GM18505 (cell line): ENCODE results near the gene NCDN.

ENCODE experiments used
- ATAC-seq: cut with Tn5 transposase; IDR thresholded peaks from one replicate; pipeline ENCODE4 v1.9.1; 2021; ENCODE audit not compliant: unreplicated experiment
- POLR2A ChIP-seq: IDR thresholded peaks from 4 replicates; pipeline ENCODE4 v1.6.1; 2011; ENCODE audit warnings: borderline replicate concordance; ENCODE audit not compliant: insufficient read depth, insufficient read length; ENCODE audit errors: extremely low read depth

NCDN gene

DNA sequence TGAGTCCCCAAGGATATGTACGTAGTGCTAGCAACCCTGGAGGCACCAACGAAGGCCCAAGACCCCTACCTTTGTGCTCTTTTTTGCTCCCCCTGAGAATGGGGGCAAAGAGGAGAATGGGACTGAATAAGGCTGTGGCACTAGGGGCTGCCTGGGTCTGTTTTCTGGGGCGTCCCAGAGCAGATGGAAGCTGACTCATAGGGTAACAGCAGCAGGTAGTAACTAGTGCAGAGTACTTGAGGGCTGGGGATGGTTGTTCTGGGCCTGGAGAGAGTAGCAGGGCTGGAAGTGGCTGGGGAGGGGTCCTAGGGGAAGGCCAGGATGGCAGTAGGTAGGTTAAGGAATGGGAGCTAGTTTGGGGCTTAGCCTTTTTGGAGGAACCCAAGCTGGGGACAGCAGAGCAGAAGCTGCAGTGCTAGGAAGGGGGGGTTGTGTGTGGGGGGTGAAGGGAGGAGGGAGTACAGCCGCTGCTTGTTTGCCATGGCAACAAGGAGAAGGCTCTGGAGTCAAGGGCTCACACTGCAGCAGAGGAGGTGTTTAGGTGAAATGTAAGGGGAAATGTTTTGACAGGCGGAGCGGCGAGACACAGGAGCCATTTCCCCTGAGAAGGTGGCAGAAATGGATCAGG, 1.8 kb downstream of the NCDN start:
- no peak for ATAC-seq
- no peak for TF ChIP-seq POLR2A

DNA sequence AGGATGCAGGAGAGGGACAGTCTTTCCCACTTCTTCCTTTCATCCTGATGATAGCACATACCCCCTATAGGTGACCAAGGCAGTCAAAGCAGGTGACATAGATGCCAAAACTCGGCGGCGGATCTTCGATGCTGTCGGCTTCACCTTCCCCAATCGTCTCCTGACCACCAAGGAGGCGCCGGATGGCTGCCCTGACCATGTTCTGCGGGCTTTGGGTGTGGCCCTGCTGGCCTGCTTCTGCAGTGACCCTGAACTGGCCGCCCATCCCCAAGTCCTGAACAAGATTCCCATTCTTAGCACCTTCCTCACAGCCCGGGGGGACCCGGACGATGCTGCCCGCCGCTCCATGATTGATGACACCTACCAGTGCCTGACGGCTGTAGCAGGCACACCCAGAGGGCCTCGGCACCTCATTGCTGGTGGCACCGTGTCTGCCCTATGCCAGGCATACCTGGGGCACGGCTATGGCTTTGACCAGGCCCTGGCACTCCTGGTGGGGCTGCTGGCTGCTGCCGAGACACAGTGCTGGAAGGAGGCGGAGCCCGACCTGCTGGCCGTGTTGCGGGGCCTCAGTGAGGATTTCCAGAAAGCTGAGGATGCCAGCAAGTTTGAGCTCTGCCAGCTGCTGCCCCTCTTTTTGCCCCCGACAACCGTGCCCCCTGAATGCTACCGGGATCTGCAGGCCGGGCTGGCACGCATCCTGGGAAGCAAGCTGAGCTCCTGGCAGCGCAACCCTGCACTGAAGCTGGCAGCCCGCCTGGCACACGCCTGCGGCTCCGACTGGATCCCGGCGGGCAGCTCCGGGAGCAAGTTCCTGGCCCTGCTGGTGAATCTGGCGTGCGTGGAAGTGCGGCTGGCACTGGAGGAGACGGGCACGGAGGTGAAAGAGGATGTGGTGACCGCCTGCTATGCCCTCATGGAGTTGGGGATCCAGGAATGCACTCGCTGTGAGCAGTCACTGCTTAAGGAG, 2.9 kb downstream of the NCDN start:
- ATAC-seq = no peak
- TF ChIP-seq POLR2A = no peak

DNA sequence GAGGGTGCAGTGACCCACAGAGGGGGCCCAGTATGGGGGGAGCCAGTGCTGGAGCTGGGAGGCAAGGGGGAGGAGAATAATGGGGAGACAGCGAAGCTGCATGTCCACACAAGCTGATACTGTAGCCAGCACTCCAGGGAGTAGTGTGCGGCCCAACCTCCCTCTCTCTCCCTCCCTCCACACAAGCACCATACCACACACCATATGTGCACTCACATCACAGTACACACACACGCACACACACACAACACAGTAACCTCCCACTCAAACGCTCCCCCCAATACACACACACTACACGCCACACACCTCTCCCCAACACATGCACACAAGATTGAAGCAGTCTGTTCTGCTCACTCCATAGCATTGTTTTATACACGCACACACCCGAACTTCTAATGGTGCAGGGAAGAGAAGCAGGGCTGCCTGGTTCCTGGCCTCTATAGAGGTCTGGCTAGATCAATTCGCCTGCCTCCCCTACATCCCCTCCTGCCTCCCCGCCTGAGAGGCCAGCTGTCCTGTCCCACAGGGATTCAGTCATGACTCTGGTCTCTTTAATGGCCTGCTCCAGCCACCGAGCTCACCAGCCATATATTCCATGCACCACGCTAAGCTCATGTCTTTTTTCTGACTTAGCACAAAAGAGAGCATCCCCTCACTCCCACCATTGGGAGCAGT, 3.8 kb downstream of the NCDN start:
- no peak for ATAC-seq
- TF ChIP-seq POLR2A = no peak

DNA sequence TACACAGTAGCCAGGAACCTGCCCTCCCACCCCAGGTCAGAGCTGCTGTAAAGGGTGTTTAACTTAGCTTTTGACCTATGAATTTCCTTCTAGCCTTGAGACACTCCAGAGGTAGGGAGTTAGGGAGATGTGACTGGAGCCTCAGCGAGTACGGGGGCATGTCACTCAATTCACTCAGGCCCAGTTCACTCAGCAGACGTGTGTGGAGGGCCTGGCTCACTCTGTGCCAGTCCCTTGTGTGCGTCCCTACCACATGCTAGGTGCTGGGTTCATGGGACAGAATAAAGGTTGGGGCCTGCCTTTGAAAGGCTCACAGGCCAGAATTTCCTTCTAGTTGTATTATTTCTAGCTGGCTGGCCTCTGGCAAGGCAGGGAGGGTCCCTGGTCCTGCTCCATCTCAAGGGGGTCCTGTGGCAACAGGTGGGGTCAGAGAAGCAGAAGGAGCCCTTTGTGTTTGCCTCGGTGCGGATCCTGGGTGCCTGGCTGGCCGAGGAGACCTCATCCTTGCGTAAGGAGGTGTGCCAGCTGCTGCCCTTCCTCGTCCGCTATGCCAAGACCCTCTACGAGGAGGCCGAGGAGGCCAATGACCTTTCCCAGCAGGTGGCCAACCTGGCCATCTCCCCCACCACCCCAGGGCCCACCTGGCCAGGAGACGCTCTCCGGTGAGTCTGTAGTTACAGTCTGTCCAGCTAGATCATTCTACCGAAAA, 4.5 kb downstream of the NCDN start:
- no peak for ATAC-seq
- no peak for TF ChIP-seq POLR2A

DNA sequence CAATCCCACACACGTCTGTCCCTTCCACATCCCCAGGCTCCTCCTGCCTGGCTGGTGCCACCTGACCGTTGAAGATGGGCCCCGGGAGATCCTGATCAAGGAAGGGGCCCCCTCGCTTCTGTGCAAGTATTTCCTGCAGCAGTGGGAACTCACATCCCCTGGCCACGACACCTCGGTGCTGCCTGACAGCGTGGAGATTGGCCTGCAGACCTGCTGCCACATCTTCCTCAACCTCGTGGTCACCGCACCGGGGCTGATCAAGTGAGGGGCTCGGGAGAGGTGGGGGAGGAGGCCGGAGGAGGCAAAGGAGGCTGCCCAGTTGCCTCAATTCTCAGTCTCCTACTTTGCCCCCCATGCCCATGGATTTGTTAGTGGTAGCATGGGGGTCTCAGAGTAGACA, 5.6 kb downstream of the NCDN start:
- no peak for TF ChIP-seq POLR2A
- no peak for ATAC-seq

DNA sequence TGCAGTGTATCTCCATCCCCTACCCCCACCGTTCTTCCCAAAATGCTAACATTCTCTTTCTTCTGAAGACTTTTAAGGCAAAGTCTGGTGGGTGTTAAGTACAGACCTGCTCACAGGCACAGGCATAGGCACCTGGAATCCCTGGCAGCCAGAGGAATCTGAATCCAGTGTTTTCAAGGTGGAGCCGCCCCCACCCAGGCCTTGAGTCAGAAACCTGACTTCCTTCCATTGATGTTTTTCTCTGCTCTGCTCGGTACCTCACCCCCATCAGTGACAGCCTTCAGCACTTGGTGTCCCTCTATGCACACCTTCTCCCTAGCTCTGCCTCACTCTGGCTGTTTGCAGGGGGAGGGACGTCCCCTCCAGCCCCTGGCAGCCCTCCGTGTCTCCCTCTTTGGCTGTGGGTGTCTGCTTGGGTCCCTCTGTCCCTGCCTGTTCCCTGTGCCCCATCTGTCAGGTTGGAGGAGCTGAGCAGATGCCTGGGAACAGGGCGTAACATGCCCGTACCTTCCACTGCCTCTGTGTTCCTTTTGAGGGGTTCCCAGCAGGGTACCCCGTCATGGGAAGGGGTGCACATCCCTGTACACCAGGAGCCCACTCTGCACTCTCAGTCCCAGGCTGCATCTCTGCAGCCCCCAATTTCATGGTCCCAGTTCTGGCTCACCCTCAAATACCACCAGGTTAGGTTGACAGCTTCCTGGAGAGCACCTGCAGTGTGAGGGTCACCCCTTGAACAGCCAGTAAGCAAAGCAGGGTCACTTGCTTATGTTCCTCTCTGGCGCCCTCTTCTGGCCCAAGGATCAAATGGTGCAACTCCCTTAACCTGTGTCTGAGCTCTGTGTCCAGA, 6.7 kb downstream of the NCDN start:
- TF ChIP-seq POLR2A = no peak
- ATAC-seq = no peak

DNA sequence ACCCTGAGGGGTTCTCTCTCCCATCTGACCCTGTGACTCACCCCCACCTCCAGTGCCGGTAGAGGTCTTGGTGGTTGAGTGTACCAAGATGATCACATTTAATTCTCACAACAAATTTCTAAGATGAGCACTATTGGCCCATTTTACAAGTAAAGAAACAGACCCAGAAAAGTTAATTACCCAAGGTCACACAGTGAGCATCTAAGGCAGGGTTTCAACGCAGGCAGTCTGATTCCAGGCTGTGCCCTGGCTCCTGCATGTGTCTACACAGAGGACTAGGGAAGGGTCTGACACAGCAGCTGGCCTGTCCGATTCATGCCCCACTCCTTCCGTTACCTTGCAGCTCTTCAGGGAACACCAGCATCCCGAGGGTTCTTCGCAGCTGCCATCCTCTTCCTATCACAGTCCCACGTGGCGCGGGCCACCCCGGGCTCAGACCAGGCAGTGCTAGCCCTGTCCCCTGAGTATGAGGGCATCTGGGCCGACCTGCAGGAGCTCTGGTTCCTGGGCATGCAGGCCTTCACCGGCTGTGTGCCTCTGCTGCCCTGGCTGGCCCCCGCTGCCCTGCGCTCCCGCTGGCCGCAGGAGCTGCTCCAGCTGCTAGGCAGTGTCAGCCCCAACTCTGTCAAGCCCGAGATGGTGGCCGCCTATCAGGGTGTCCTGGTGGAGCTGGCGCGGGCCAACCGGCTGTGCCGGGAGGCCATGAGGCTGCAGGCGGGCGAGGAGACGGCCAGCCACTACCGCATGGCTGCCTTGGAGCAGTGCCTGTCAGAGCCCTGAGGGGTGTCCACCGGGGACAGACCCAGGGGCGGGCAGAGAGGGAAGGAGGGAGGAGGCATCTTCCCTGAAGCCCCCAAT, 7.5 kb downstream of the NCDN start:
- TF ChIP-seq POLR2A = no peak

DNA sequence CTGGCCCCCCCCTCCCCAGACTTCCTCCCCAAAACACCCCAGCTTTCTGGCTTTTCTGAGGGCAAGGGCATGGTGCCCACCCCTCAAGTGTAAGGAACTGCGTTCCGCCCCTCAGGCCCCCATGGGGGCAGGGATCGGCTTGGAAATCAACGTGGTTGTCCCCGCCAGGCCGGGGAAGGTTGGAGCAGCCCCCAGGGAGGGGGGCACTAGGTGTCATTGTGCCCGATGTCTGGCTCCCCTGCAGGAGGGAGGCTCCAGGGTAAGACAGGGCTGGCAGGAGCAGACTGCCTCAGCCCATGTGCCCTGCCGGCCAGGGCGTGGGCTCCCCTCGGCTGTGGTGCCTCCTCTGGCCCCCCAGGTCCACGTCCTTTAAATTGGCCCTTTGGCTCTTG, 8.1 kb downstream of the NCDN start:
- no peak for ATAC-seq
- TF ChIP-seq POLR2A = no peak

More for the DNA sequence above, 7.5 kb downstream of the NCDN start:
- ATAC-seq = no peak

DNA sequence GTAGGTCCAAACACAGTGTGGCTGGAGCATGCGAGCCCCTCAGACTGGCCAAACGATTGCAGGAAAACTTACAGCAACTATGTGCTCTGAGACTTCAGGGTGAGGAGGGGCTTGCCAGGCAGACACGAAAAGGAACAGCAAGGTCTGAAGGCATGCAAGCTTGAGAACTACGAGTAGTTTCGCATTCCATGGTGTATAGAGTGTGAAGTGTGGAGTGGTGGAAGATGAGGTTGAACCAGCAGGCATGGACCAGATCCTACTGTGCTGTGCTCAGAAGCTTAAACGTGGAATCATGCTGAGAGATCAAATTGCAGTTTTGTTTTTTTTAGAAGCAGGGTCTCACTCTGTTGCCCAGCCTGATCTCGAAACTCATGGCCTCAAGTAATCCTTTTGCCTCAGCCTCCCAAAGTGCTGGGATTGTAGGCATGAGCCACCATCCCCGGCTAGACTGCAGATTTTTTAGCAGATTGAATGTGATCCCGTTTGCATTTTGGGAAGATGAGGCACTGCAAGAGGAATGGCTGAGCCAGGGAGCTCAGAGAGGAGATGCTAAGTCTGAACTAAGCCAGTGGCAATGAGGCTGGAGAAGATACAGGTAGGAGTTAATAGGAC, 10.5 kb downstream of the NCDN start:
- TF ChIP-seq POLR2A = no peak
- no peak for ATAC-seq

DNA sequence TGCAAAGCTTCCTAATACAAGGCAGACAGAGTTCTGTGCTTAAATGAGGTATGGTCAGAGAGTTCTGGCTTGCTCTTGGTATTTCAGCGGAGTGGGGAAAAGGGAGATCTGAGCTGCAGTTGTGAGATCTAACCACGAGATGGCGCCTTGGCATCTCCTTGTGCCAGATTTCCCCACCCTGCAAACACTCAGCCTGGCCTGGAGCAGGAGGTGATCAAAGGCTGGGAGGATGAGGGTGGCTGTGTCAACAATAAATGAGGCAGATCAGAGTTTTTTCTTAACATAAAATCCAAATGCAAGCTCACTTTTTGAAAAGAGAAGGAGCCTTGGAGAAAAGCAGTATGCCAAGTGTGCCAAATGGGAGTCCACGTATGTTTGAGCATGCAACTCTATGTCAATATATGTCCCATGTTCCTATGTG, 11.4 kb downstream of the NCDN start:
- ATAC-seq = no peak
- TF ChIP-seq POLR2A = no peak

DNA sequence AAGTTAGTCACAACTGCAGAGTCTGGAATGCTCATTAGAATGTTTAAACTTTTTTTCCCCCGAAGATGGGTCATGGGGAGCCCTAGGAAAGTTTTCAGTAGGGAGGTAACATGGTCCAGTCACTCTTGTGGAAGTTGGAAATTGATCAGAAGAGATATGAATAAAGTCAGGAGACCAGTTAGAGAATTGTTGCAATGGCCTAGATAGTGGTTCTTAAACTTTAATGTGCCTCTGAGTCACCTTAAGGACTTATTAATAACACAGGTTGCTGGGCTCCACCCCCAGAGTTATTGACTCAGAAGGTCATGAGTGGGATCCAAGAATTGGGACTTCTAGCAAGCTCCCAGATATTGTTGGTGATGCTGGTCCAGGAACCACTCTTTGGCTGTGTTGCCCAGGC, 12.3 kb downstream of the NCDN start:
- TF ChIP-seq POLR2A = no peak
- no peak for ATAC-seq
